Spleen (tissue), 7 donors: ENCODE data around the gene C1orf232.

ENCODE experiments used
- CTCF ChIP-seq, 11 experiments: fragments of 200-600 bp in 7 of 11; fragments of 450-650 bp in 4 of 11; sonication (generic) in 4 of 11; IDR thresholded peaks in 8 of 11; conservative IDR thresholded peaks in 3 of 11; 1 replicate in 7 of 11; 2 replicates in 4 of 11; pipeline versions ENCODE4 v1.4.0 to v1.8.0; 2016 to 2021; ENCODE audit warnings: antibody characterized with exemption in 11 of 11, inconsistent platforms in 4 of 11, mild to moderate bottlenecking in 1 of 11
- POLR2A ChIP-seq, 3 donors: fragments of 450-650 bp; IDR thresholded peaks; one replicate each; pipeline ENCODE4 v1.5.1; 2017; ENCODE audit warnings: antibody characterized with exemption in 3 of 3, mild to moderate bottlenecking in 1 of 3
- donor health status: DM: no; HTN: no; CAD: no; lungs with moderate emphysema.
- donor health status: DM: no; HTN: no; CAD: no.
- donor health status: DM: no; HTN: no; CAD: no.

- no peak for TF ChIP-seq CTCF (IDR thresholded peaks at IDR 0.05 in 8 of 11, conservative IDR thresholded peaks at IDR 0.05 in 3 of 11)
- no peak for TF ChIP-seq POLR2A (IDR thresholded peaks at IDR 0.05)
These were observed 23.0 kb upstream of the C1orf232 start for GRCh38 chr1:26191739-26192138.
